HG03175 (cell line): Measurements from ENCODE around the gene KIF26B.
"Not testable (repeated sequence)": the region's sequence is repeated elsewhere in the genome, so short reads cannot be mapped to it uniquely, and the experiment has no call there.

Experiments used
- ATAC-seq: cut with Tn5 transposase; IDR thresholded peaks from one replicate; pipeline ENCODE4 v1.9.1; 2021; ENCODE audit warnings: mild to moderate bottlenecking, moderate library complexity; ENCODE audit not compliant: unreplicated experiment

The KIF26B gene

DNA sequence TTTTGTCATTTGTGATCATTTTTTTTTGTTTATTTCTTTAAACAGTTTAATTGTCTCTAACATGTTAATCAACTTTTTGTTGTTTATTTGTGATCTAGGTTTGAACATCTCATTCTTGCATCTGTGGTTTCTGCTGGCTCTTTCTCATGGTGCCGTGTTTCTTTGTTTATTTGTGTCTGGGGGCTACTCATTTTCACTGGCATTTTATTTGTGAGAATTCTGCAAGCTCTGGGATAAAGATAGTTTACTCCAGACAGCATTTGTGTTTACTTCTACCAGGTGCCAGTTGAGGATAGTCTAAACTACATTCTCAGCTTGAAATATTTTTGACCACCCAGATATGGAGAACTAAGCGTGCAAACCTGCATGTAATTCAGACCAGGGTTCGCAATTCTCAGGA, 508.6 kb downstream of the KIF26B start:
- ATAC-seq, result no peak

GRCh38 chr1:245663841-245664240, 509.1 kb downstream of the KIF26B start:
- ATAC-seq, result no peak

DNA sequence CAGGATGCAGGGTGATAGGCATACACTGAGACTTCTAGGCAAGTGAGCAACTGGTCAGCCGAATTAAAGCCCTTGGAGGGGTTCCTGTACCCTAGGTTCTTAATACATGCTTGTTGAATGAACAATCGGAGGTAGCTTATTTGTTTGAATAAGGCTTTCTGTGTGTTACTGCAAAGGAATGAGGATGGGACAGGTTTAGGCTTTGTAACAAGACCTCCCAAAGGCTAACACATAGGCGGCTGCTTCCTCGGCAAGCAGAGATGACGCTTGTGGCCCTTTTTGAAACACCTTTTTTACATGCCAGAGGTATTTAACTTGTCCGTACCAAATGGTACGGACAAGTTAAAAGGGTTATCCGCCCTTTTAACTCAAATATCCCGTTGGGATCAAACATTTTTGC, 511.6 kb downstream of the KIF26B start:
- no peak for ATAC-seq

DNA sequence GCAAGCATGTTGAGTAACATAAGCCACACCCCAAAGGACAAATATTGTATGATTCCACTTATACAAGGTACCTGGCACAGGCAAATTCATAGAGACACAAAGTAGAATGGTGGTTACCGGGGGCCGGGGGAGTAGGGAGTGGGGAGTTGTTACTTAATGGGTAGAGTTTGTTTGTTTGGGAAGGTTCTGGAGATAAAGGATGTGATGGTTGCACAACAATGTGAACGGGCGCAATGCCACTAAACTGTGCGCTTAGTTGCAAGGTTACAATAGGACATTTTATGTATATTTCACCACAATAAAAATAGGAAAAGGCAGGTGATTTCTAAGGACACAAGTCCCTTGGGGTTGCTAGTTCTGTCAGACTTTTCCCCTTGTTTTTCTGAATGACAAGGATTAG, 516.6 kb downstream of the KIF26B start:
- no peak for ATAC-seq

DNA sequence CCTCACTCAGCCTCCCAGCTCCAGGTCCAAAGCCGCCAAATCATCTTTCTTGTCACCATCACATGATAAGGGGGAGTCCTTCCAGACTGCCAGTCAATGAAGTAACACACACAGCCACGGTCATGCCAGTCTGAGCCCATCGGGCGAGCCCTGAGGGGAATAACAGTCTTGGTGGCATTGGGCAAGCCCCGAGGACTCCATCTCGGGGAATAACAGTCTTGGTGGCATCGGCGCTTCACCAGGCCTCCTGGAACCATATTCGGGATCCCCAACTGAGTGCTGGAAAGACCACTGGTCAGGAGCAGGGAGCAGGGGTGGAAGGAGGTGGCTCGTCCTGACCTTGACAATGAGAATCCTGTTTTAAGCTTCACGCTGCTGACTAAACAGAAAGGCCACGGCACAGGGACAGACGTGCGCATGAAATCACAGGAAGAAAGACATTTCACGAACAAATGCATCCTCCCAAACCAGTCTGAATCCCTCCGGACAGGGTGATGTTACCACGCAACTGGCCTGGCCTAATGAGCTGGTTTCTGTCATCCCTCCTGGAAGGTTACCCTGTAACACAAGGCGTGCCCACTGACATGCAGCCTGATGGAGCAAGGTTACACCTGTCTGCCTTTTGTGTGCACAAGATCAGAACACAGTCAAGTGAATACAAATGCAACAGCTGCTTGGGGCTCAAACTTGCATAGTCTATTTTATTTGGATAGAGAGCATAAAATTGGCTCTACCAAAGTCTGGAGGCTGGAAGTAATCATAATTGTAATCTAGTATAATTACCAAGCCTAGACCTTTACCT, 517.4 kb downstream of the KIF26B start:
- no peak for ATAC-seq

- ATAC-seq, result not testable (repeated sequence)
Measured at GRCh38 chr1:245672836-245673656, 518.3 kb downstream of the KIF26B start.

DNA sequence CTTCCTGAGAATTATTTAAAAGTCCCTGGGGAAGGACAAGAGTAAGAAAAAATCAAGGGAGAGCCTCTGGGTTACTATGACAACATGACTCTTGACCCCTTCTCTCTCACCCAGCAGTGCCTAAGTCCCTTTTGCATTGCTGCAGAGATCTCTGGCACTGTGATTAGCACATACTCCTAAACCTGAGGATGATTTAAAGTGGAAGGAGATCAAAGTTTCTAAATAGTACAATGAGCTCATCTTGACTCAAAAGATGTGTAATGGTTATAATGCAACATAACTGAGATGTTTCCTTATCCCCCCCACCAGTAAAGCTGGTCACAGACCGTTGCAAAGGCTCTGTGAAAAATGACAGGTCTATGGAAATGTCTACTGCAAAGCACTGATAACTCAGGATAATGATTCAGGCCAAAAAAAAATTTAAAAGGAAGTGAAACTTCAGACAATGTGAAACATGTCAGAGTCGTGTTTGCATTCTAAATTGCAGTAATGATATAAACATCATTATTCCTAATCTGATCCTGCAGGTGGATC, 519.2 kb downstream of the KIF26B start:
- peak; percentile 62 for ATAC-seq

- no peak for ATAC-seq
Measured at GRCh38 chr1:245677461-245678240, 522.9 kb downstream of the KIF26B start.

- ATAC-seq, result no peak
Measured at GRCh38 chr1:245678860-245679411, 524.2 kb downstream of the KIF26B start.

- no peak for ATAC-seq
Measured at GRCh38 chr1:245679821-245680780, 525.3 kb downstream of the KIF26B start.

DNA sequence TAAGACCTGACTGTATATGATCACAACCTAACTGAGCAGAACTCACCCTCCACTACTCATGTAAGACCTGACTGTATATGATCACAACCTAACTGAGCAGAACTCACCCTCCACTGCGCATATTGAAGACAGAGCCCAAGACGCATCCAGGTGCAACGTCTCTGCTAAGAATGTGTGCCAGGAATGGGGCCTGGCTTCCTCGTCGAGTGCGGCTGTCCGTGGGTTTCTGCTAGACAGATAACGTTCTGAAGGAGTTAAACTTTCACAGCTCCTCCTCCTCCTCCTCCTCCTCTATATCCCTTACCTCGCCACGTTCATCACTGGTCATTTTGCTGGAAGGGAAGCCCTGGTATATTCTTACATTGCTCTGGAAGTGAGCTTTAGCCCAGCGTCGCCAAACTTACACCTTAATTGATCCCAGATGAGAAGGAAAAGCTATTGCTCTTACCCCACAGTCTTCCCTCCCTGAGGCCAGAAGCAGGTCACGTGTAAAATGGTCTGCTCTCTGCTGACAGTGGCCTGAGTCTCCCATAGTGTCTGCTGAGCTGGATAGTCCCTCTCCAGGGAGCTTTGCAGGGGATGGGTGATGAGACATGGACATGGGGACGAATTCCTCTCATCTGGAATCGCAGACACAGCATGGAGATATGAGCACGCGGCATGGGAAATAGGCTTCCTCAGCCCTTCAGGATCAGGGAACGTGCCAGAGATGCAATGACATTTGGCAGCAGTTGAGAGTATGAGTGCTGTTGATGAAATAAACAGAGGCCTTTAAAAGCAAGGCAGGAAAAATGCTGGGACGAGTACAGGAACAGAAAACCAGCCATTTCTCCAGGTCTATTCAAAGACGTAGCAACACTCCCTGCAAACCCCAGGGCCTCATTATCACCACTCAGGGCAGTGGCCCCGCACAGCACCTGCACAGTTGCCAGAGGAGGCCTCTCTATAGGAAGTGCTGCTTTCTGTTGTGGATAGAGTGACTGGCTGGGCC, 528.1 kb downstream of the KIF26B start:
- no peak for ATAC-seq

GRCh38 chr1:245683676-245684075, 528.9 kb downstream of the KIF26B start:
- no peak for ATAC-seq

DNA sequence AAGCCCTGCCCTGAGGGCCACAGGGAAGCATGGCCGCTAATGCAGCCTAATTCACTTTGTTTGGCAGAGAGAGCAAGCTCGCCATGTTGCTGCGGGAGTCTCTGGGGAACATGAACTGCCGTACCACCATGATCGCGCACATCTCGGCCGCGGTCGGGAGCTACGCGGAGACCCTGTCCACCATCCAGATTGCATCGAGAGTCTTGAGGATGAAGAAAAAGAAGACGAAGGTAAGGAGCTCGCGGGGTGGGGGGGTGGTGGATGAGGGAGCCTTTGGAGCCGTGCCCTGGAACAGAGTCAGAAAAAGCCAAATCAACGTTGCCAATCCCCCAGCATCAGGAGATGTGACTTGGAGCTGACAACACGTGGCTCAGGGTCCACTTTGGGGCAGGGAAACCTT, 529.4 kb downstream of the KIF26B start:
- ATAC-seq, result no peak

- ATAC-seq, result no peak
Measured at GRCh38 chr1:245684571-245684970, 529.8 kb downstream of the KIF26B start.

DNA sequence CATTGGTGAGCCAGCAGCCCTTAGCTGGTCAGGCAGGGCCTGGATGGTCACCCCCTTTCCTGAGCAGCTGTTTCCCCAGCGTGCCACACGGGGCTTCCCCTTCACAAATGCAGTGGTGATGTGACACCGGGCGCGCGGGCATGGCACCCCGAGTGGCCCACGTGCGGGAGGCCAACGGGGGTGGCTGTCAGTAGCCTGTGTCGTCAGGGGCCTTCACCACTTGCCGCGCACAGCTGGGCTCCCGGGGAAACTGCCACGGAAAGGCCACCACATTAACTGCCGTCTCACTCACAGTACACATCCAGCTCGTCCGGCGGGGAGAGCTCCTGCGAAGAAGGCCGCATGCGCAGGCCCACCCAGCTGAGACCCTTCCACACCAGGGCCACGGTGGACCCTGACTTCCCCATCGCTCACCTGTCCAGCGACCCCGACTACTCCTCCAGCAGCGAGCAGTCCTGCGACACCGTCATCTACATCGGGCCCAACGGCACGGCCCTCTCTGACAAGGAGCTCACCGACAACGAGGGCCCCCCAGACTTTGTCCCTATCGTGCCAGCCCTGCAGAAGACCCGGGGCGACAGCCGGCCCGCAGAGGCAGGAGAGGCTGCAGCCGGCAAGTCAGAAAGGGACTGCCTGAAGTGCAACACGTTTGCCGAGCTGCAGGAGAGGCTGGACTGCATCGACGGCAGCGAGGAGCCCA, 530.5 kb downstream of the KIF26B start:
- no peak for ATAC-seq

GRCh38 chr1:245686006-245686405, 531.2 kb downstream of the KIF26B start:
- ATAC-seq, result no peak

DNA sequence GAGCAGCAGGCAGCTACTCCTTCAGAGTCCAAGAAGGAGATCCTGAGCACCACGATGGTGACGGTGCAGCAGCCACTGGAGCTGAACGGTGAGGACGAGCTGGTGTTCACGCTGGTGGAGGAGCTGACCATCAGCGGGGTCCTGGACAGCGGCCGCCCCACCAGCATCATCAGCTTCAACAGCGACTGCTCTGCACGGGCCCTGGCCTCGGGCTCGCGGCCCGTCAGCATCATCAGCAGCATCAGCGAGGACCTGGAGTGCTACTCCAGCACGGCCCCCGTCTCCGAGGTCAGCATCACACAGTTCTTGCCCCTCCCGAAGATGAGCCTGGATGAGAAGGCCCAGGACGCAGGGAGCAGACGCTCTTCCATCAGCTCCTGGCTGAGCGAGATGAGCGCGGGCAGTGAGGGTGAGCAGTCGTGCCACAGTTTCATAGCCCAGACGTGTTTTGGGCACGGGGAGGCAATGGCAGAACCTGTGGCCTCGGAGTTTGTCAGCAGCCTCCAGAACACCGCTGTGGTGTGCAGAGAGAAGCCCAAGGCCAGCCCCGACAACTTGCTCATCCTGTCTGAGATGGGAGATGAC, 531.8 kb downstream of the KIF26B start:
- no peak for ATAC-seq
